HG02759 (cell line): Measurements from ENCODE around the gene GREB1.

ENCODE experiments used
- ATAC-seq: cut with Tn5 transposase; IDR thresholded peaks from one replicate; pipeline ENCODE4 v1.9.1; 2021; ENCODE audit warnings: mild to moderate bottlenecking, moderate library complexity; ENCODE audit not compliant: unreplicated experiment

GREB1 gene

DNA sequence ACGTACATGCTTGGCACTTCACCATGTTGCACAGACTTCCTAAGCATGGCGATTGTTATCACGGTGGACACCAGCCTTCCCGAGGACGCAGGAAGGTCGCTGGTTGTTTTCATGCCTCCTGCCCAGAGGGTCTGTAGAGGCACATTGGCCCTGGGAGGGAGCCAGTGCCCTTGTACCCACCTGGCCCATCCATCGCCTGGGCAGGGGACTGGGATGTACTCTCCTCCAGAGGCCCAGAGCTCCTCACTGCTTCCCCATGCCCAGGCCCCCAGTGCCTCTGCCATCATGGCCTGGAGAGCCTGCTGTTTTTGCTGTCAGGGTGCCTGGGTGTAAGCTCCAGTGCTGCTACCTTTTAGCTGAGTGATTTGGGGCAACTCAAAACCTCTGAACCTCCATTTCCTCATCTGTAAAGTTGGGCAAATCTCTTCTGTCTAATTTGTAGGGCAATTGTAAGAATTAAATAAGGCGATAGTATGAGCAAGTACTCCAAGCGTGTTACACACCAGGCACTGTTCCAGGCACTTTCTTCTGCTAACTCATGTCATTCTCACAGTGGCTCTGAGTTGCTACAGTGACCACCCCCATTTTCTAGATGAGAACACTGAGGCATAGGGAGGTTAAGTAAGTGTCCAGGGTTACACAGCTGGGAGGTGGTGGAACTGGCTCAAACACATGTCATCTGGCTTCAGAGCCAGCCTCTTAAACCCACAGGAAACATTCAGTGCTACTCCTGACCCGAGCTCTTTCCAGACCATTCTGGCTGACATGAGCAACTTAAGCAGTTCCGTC lies 45.3 kb downstream of the GREB1 start:
- ATAC-seq, result no peak

DNA sequence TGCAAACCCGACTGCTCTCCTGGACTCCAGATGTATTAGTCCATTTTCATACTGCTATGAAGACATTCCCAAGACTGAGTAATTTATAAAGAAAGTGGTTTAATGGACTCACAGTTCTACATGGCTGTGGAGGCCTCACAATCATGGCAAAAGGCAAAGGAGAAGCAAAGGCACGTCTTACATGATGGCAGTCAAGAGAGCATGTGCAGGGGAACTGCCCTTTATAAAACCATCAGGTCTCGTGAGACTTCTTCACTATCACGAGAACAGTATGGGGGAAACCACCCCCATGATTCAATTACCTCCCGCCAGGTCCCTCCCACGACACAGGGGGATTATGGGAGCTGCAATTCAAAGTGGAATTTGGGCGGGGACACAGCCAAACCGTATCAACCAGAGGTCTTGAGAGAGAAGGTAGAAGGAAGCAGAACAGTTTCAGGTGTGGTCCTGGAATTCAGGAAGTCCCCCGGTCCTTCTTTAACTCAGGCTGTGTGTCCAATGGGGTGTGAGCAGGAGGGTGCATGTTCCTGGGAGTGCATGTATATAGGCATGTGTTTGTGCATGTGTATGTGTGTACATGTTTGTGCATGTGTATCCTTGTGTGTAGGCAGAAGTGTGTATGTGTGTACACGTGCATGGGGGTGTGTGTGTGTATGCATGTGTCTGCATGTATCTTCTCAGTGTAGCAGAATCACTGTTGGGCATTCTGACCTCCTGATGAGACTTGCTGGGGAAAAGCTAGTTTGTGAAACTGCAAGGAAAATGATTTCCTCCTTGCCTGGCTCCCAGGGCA lies 46.2 kb downstream of the GREB1 start:
- no peak for ATAC-seq

DNA sequence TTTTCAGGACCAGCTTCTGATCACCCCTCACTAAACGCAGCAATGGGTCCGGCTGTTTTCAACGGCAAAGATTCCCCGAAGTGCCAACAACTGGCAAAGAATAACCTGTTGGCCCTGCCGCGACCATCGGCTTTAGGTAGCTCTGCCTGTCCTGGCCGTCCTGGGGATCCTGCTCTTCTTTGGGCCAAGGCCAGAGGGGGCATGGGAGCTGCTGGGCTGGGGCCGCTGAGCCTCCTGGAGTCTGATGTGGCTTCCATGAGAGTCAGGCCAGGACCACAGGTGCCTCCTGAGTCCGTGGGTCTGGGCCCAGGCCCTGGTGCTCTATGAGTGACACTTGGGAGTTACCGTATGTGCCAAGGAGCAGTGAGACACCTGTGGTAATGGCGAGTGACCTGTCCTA lies 46.9 kb downstream of the GREB1 start:
- no peak for ATAC-seq

DNA sequence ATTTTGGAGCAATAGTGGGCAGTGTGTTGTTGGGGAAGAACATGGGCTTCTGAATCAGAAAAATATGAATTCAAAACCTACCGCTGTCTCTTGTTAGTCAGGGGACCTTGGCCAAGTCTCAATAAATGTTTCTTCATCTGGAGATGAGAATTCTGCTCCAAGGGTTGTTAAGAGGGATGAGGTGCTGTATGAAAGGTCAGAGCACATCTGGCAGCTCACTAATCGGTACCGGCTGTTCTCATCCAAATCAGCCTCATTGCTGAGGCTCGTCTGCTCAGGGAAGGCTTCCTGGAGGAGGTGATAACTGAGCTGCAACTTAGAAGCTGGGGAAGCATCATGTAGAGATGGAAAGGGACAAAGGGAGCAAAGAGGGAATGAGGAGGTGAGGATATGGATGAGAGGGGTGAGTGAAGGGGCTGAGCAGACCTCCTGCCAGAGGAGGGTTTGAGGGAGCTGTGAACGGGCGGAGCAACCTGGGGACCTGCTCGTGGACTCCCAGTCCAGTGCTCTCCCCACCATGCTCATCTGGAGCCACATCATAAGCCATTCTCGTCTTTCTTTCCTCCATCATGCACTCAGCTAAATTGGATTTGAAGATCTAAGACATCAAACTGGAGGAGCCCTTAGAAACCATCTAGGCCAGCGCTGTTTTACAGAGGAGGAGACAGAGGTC lies 47.4 kb downstream of the GREB1 start:
- ATAC-seq, result no peak

DNA sequence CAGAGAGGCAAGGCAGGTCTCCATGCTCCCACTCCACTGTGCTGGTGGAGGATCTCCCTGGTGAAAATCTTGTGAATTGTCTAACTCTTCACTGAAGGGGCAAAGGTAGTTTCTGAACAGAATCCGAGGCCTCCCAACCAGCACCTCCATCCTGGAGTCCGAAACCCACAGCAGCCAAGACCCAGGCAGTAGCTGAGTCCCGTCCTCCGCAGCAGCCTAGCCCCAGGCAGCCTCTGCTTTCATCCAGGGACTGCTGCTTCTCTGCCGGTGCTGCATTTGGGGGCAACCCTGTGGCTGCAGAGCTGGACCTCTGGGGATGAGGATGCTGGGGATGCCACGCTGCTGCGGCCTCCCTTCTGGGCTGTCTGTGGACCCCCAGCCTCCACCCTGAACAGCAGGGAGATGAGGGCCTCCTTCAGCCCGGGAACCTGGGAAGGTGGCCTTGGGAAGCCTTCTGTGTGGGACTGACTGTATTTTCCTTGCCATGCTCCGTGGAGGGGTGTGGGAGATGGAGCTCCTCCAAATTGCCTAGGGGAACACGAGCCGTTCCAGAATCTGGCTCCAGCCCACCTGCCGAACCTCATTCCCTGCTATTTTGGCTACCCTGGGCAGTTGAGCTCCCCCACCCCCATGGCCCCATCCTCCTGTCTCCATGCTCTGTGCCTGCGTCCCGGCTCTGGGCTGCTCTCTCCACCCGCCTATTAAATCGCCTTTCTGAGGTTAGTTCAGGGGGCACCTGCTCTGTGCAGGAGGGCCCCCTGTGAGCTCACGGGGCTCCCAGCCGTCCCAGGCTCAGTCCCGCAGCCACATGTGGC lies 48.2 kb downstream of the GREB1 start:
- no peak for ATAC-seq

DNA sequence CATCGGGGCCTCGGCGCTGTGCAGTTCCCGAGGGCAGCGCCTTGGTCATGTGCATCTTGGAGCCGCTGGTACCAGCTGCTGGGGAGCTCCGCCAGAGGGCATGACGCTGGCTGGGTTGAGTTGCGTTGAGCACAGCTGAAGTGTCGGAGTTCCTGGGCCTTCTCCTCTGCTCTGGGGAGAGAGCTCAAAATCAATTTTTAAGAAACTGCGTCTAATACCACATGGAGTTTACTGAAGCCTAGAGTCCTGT lies 48.7 kb downstream of the GREB1 start:
- no peak for ATAC-seq

DNA sequence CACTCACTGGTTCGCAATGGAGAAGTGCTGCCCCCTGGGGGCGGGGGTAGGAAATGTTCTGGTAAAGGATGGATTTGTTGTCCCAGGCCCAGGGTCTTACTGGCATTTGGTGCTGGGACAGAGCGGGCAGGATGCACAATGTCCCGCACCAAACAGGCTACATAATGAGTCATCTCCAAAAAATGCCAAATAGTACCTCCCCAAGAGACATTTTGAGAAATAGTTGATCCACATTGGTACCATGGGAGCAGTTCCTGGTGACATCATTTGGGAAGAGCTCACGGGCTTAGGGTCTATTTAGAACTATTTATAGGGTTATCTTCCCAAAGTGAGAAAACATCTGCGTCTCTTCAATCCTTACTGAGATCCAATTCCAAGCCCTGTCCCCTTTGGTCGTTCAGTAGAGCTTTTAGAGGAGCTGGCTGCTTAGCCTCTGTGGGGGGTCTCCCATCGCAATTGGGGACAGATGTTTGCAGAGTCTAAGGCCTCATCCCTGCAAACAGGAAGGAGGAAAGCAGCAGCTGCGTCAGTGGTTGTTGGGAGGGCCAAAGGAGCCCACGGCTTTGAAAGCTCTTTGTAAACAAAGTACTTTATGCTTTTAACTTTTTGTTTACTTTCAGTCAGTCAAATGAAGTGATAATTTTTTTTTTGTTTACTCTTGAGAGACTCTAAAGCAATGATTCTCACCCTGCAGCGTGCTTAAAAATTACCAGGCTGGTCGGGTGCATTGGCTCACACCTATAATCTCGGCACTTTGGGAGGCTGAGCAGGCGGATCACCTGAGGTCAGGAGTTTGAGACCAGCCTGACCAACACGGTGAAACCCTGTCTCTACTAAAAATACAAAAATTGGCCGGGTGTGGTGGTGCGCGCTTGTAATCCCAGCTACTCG lies 49.3 kb downstream of the GREB1 start:
- ATAC-seq, result no peak

DNA sequence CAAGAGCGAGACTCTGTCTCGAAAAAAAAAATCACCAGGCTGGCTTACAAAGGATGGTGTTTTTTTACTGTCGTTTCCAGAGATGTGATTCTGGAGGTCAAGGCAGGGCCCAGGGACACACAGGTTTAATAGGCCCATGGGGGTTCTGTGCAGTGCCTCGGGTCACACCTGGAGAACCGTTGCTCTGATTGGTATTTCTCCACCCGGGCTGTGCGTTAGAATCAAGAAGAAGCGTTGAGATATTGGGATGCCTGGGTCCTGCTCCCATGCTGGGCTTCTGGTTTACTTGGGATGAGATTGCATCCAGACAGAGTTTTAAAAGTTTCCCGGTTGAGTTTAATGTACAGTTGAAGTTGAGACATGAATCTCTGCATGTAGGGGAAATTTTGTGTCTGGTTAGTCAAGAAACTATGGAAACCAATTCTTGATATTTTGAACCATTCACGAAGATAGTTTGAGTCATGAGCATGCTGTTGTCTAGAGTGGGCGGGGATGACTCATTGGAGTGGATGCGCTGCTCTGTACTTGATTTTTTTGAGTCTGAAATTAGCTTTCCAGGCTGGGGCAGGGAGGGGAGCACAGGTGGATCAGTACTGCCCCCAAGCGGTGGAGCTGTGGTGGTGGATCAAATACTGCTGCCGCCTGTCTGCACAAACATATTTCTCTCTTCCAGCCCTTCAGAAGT lies 50.1 kb downstream of the GREB1 start:
- peak; percentile 86 for ATAC-seq

DNA sequence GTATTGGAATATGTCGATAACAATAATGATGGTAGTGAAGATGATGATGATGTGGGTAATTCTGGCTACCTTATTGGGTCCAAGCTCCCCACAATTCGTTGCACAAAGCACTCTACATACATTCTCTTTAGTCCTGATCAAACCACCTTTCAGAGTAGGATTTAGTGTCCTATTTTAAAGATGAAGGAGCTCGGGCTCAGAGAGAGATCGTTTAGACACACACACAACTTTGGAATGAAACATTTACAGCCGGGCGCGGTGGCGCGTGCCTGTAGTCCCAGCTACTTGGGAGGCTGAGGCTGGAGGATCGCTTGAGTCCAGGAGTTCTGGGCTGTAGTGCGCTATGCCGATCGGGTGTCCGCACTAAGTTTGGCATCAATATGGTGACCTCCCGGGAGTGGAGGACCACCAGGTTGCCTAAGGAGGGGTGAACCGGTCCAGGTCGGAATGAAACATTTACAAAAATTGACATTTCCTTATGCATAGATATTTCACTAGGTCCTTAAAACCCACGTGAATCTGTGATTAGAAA lies 50.7 kb downstream of the GREB1 start:
- ATAC-seq, result no peak

DNA sequence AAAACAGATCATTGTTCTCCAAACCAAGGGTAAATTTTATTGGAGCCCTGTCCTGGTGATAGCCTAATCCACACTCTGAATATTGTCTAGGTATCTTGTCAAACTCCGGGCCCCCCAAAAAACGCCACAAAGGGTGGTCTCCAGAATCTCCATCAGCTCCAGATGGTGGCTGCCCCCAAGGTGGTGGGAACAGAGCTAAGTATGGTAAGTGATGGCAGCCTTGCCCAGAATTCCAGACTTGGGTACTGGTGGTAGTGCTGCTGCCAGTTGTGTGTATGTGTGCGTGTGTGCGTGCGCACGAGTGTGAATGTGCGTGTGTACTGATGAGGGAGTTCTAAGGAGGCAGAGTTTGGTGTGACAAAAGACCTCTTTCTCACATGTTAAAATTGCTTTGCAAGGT lies 51.2 kb downstream of the GREB1 start:
- ATAC-seq, result no peak

DNA sequence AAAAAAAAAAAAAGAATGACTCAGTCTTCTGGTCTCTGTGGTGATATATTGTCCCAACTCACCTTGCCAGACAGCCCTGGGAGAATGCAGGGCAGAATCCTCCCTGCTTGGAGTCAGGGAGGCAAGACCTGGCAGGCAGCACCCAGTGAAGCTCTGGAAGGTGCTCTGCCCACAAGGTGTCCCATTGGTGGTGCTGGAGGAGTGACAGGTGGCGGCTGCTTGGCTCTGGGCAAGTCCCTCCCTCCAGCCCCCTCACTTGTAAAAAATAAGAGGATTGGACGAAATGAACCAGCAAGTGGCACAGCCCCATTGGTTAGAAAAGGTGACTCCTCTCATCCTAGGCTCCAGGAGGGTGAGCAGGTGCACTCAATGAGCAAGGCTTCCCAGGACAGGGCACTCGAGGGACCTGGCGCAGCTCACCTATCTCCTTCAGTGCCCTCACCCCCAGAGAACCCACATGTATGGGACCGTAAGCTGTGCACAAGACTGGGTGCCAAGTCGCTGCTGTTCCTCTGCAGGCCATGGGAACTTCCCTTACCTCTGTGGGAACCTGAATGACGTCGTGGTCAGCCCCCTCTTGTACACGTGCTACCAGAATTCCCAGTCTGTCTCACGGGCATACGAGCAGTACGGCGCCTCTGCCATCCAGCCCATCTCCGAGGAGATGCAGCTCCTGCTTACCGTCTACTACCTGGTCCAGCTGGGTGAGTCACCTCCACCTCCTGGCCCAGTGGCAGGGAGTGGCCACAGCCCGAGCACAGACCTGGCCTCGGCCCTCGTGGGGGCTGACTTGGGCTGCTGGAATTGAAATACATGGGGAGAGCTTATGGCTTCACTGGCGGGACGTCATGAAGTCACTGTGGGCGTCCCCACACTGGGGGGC lies 54.6 kb downstream of the GREB1 start:
- no peak for ATAC-seq

DNA sequence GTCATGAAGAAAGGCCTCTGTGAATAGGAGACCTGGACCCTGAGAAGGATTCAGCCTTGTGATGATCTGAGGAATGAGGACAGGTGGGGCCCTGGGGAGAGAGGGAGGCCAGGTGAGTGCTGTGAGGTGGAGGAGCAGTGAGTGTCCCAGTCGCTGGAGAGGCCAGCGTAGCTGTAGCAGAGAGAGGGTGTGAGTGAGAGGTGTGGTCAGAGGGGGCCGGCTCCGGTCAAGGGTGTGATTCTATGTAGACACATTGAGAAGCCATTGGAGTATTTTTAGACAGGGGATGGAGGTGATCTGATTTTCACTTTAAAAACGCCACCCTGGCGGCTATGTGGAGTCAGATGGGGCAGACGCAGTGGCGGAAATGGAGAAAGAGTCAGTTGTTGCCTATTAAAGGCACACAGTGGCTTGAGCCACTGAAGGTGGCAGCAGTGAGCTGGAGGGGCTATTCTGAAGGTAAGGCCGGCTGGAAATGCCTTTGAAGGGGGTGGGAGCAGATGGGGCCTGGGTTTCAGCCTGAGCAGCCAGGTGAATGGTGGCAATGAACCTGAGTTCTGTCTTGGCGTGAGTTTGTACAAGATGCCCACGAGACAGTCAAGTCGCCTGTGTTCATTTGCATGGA lies 55.6 kb downstream of the GREB1 start:
- ATAC-seq, result no peak

DNA sequence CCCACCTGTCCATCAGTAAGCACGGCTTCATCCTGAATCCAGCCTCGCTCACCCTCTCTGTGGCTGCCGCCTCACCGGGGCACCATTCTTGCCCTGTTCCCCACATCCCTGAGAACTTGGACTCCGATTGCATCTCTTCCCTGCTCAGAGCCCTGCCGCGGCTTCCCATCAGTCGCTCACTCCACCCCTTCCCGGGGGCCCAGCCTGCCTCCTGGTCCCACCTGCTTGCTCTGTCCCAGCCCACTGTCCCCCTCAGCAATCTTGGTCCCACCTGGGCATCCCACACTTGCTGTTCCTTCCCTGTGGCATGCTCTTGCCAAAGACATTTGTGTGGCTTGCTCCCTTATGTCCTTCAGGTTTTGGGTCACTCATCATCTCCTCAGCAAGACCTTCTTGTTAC lies 56.3 kb downstream of the GREB1 start:
- no peak for ATAC-seq

DNA sequence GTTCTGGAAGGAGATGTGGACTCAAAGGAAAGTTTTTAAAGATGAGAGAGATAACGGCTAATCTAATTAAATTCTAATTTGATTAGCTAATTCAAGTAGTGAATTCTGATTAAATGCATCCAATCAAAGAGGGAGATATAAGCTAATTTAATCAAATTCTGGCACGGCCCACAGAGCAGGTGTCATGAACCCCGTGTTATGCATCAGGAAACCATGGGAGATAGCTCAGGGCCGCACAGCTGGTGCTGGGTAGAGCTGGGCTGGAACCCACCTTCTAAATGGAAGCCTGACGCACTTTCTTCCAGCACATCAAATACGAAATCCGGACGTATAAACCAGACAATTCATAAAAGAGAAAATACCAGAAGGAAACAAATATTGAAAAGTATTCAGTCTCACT lies 57.2 kb downstream of the GREB1 start:
- no peak for ATAC-seq

DNA sequence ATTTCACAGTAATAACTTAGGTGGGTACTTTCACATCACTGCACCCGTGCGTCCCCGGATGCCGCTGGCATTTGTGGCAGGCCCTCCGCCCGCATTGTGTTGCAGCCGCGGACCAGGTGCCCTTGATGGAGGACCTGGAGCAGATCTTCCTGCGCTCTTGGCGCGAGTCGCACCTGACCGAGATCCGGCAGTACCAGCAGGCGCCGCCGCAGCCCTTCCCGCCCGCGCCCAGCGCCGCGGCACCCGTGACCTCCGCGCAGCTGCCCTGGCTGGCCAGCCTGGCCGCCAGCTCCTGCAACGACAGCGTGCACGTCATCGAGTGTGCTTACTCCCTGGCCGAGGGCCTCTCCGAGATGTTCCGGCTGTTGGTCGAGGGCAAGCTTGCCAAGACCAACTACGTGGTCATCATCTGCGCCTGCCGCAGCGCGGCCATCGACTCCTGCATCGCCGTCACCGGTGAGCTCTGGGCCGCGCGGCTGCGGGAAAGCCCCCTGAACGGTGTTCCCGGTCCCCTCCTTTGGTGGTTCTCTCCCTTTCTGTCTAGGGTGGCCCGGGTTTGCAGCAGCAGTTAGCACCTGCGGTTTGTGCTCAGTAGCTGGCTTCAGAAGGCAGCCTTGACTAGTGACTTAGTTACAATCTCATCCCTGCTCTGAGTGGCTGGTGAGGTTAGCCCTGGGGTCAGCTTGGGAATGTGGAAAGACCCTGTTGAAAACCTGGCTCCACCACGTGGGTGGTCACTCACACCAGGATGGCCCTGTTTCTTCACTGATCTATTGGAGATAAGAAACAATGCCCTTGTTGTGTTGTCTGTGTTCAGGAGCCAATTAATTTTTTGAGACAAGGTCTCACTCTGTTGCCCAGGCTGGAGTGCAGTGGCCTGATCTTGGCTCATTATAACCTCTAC lies 59.1 kb downstream of the GREB1 start:
- ATAC-seq, result no peak

DNA sequence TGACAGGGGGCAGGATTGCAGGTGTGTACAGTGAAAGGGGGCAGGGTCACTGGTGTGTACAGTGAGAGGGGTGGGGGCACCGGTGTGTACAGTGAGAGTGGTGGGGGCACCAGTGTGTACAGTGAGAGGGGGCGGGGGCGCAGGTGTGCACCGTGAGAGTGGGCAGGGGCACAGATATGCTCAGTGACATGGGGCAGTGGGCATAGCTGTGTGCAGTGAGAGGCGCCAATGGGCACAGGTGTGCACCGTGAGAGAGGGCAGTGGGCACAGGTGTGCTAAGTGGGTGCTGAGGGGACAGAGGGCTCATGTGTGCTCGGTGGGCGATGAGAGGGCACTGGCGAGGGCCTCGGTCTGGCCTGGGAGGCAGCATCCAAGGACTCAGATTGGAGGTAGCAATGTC lies 63.0 kb downstream of the GREB1 start:
- ATAC-seq, result no peak
